ENCODE results near the gene ZEB2.

The ZEB2 gene

GRCh38 chr2:144468823-144469595 is 50.9 kb downstream of the ZEB2 start:
- no peak for DNase-seq

DNA sequence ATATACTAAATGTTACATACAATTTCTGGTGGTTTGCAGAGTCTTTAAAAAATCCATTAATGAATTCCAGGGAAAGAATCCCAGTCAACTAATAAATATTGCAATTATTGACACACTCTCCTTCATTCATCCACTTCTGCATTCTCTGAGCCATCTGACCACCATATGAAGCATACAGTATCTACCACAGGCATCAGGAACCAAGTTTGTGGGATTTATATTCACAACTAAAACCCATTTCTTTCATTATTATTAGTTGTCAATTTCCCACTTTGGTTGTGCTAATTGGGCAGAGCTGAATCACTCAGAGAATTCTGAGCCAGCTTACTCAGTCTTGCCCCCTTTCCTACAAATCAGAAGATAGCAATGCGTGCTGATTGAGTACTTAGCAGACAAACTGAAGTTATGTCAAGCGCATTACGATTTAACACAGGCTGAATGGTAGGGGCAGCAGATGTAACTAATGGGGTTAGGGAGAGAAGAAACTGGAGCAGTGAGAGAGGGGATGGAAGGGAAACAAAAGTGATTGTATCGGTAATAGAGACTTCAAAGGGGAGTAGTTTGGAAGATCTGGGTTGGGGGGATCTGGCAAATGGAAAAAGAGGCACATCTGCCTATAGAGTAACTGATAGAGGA is 52.3 kb downstream of the ZEB2 start:
- DNase-seq, result no peak

DNA sequence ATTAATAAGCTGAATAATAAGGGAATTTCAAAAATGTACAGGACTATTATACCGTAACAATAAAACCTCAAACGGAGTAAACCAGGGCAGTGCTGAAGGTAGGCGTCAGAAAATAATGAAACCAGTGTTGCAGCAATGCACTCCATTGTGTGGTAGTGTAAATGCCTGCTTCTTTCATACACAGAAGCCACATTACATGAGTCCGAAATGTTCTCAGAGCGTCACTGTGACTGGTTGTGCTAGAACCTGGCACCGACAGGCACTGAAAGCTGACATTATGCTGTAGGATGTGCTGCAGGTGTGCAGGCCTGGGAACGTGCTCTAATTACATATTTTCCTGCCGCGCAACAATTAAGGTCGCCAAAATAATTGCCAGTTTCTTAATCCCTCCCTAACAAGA is 53.3 kb downstream of the ZEB2 start:
- no peak for DNase-seq

GRCh38 chr2:144465749-144466148 is 54.2 kb downstream of the ZEB2 start:
- DNase-seq, result no peak

DNA sequence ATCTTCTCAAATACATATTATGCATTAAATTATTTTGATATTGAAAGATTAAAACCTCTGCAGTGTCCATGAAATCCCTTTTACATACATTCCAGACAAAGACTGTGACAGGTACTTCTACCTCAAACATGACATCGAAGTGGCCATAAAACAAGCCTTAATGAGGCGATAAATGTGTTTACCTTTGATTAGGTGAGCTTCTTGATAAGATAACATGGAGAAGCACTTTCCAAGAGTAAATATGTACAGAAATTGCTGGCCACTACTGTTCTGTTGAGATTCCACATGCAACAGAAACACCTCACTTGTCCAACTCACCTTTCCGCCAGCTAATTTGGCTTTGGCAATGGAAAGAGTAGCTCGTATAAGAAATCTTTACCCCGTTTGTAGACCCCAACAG is 55.2 kb downstream of the ZEB2 start:
- DNase-seq, result no peak

GRCh38 chr2:144463266-144463665 is 56.7 kb downstream of the ZEB2 start:
- no peak for DNase-seq

DNA sequence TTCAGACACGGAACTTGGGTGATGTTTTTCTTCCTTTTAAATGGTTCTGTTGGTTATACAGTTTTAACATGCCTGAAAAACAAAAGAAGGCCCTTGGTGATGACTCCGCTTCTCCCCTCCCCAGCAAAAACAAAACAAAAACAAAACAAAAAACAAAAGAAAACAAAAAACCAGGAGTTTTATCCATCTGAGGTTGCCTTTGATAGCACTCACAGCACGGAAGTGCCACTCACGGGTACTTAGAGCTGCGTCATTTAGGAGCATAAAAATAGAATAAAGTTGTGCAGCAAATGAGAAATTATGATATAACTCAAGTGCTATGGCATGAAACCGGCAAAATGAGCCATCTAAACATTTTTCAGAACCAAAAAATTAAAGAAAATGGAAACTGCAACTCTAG is 57.7 kb downstream of the ZEB2 start:
- no peak for DNase-seq

GRCh38 chr2:144461308-144461766 is 58.6 kb downstream of the ZEB2 start:
- no peak for DNase-seq

- no peak for DNase-seq
Measured at GRCh38 chr2:144460727-144461307, 59.1 kb downstream of the ZEB2 start.

- peak; percentile 78 for DNase-seq
Measured at GRCh38 chr2:144459937-144460336, 60.0 kb downstream of the ZEB2 start.

- DNase-seq, result no peak
Measured at GRCh38 chr2:144459286-144459685, 60.6 kb downstream of the ZEB2 start.

DNA sequence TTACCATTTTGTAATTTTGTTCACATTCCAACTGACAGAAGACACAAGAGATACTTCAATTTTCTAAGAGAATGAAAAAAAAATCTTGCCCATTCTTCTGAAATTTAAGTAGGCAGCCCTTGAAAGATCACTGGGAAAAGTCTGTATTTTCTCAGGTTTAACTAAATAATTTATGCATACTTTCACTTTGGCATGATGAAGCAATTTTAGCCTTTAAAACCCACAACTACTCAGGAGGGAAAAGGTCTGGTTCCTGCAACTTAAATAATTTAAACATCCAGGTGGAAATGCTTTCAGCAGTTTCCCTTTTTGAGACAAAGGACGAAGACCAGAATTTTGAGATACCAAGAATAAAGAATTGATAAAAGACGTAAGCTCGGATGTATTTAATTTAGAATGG is 61.4 kb downstream of the ZEB2 start:
- no peak for DNase-seq

- peak; percentile 63 for DNase-seq
Measured at GRCh38 chr2:144456680-144457079, 63.2 kb downstream of the ZEB2 start.

- DNase-seq, result no peak
Measured at GRCh38 chr2:144455987-144456386, 63.9 kb downstream of the ZEB2 start.

- peak; percentile 4 for DNase-seq
Measured at GRCh38 chr2:144454466-144455287, 65.2 kb downstream of the ZEB2 start.

DNA sequence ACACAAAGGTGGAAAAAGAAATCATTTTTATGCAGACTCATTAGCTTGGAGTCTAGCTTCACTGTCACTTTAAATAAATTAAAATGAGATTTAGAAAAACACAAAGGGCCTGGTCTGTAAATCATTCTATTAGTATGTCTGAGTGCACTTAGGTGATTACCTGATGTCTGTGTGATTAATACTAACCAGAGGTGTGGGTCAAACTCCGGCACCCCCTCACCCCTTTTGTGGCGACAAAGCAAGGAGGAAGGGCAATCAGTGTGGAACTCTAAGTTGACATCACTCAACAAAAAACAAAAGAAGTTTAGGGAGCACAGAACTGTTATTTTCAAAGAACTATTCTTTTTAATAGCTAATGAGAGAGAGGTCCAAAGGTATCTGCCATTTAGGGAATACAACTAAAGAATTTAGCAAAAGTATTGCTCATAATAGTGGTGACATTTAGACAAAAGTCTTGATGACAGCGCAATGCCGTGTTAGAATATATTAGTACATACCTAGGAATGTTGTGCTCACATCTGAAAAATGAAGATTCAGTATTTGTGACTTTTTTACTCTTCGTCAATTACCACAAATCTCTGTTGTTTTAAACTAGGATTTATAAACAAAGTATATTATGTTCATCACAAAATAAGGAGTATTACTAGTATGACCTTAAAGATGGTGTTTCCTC is 66.3 kb downstream of the ZEB2 start:
- no peak for DNase-seq

DNA sequence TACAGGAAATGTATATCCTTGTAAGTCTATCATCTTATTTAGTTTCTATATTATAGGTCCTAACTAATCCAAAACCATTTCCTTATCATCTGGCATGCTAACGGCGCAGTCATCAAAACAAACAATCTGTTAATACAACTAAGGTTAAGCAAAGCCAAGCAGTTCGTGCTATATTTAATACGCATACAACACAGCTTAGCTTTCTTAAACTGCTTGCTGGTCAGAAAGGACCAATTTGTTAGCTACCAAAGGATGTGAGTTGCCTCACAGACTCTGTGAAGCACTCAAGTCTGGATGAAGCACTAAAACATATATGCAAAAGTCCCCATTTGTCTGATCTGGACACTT is 67.0 kb downstream of the ZEB2 start:
- no peak for DNase-seq

- DNase-seq, result no peak
Measured at GRCh38 chr2:144452169-144452988, 67.5 kb downstream of the ZEB2 start.

- DNase-seq, result no peak
Measured at GRCh38 chr2:144451443-144451842, 68.5 kb downstream of the ZEB2 start.

GRCh38 chr2:144449028-144449406 is 70.9 kb downstream of the ZEB2 start:
- DNase-seq, result no peak

GRCh38 chr2:144448389-144449027 is 71.4 kb downstream of the ZEB2 start:
- DNase-seq, result no peak

Measured in CD4-positive, alpha-beta T cell treated with Interferon gamma for 1 hour (primary cell).